Mesothelial cell of epicardium (in vitro differentiated cells): Measurements from ENCODE around the gene CRB2. TPM values are rescaled to one million over a fixed set of nuclear protein-coding genes. Genes with fewer than 3 reads are reported as not detected.

Experiments
- DNase-seq, 2 experiments: peaks; one replicate each; pipeline ENCODE4 v3.0.0; 2021; ENCODE audit warnings: low spot score in 2 of 2; ENCODE audit not compliant: unreplicated experiment in 2 of 2
- H3K27ac Mint-ChIP-seq: 2 replicates; pipeline ENCODE4 v1.8.0; 2021; ENCODE audit warnings: mixed read lengths
- H3K27me3 Mint-ChIP-seq: 2 replicates; pipeline ENCODE4 v1.8.0; 2021; ENCODE audit warnings: low read depth, mixed read lengths
- H3K36me3 Mint-ChIP-seq: 2 replicates; pipeline ENCODE4 v1.8.0; 2021; ENCODE audit warnings: mixed read lengths
- H3K4me1 Mint-ChIP-seq: 2 replicates; pipeline ENCODE4 v1.8.0; 2021; ENCODE audit warnings: mixed read lengths
- H3K4me3 Mint-ChIP-seq: 2 replicates; pipeline ENCODE4 v1.8.0; 2021; ENCODE audit warnings: mild to moderate bottlenecking, moderate library complexity, mixed read lengths
- H3K9me3 Mint-ChIP-seq: 2 replicates; pipeline ENCODE4 v1.8.0; 2021; ENCODE audit warnings: mixed read lengths
- total RNA-seq: library from RNA; stranded (reverse); gene quantifications from 3 replicates; pipeline ENCODE4 v1.2.1, GENCODE V29; 2021
- TF ChIP-seq, protein P1 (sequence below): fragments of 200-600 bp; sonication (generic); IDR thresholded peaks from one replicate; pipeline ENCODE4 v1.5.0; 2021; ENCODE audit warnings: antibody characterized with exemption; ENCODE audit not compliant: unreplicated experiment

The CRB2 gene
- total RNA-seq, 1 donor from 2014 or later: 41.0 TPM

DNA sequence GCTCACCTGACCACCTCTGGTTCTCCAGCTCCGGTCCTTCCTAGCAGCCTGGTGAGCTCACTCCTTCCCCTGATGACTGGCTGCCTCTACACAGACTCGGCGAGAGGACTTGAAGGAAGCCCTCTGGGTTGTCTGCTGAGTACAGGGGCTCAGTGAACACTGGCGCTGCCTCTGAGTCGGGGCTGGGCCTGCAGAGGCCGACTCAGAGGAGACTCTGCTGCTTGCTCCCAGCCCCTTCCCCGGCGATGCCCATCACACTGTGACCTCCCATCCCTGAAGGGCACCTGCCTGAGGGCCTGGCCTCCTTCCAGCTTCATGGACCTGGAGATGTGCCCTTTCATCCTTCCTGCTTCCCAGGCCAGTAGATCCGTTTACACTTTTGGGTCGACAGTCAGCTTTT, 22.0 kb downstream of the CRB2 start:
- TF ChIP-seq, protein P1, sequence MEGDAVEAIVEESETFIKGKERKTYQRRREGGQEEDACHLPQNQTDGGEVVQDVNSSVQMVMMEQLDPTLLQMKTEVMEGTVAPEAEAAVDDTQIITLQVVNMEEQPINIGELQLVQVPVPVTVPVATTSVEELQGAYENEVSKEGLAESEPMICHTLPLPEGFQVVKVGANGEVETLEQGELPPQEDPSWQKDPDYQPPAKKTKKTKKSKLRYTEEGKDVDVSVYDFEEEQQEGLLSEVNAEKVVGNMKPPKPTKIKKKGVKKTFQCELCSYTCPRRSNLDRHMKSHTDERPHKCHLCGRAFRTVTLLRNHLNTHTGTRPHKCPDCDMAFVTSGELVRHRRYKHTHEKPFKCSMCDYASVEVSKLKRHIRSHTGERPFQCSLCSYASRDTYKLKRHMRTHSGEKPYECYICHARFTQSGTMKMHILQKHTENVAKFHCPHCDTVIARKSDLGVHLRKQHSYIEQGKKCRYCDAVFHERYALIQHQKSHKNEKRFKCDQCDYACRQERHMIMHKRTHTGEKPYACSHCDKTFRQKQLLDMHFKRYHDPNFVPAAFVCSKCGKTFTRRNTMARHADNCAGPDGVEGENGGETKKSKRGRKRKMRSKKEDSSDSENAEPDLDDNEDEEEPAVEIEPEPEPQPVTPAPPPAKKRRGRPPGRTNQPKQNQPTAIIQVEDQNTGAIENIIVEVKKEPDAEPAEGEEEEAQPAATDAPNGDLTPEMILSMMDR: no peak
- no peak for DNase-seq
- Mint-ChIP-seq H3K4me1 (peaks cover 62% of the 10 kb centered on the region), H3K27ac (peak overlapping the region; percentile 87), H3K36me3 (peaks cover 7% of the 10 kb centered on the region), H3K4me3 (peak overlapping the region; percentile 46), H3K9me3 (no peaks in the 10 kb centered on the region), H3K27me3 (no peaks in the 10 kb centered on the region)

DNA sequence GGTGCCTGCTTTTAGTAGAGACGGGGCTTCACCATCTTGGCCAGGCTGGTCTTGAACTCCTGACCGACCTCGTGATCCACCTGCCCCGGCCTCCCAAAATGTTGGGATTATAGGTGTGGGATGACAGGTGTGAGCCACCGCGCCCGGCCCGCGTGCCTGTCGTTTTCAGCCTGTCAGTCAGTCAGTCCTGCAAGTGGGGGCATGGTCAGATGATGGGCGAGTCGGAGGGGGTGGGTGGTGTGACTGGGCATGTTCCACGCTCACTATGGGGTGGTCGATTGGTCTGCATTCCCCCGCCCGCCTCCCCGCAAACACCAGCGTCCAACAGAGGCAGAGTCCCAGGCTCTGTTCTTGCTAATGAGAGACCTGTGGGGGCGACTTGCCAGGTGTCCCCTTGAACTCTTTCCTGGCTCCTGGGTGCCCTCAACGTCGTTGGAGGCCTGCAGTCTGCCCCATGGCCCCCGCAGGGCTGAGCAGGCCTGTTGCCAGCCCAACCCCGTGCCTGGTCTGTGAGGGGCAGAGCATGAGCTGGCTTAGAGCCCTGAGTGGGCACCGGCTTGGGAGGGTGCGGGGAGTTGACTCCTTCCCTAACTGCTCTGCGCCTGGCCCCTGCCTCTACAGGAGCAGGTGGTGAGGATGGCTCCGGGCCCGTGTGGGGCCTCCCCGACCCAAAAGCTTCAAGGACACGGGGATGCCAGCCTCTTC, 23.1 kb downstream of the CRB2 start:
- H3K27me3 Mint-ChIP-seq: no peaks in the 10 kb centered on the region
- TF ChIP-seq, protein P1: no peak
- peaks cover 7% of the 10 kb centered on the region for H3K36me3 Mint-ChIP-seq
- no peak overlapping the region for H3K27ac Mint-ChIP-seq
- H3K4me1 Mint-ChIP-seq: peaks cover 59% of the 10 kb centered on the region
- DNase-seq: no peak
- no peaks in the 10 kb centered on the region for H3K9me3 Mint-ChIP-seq
- H3K4me3 Mint-ChIP-seq: no peak overlapping the region

DNA sequence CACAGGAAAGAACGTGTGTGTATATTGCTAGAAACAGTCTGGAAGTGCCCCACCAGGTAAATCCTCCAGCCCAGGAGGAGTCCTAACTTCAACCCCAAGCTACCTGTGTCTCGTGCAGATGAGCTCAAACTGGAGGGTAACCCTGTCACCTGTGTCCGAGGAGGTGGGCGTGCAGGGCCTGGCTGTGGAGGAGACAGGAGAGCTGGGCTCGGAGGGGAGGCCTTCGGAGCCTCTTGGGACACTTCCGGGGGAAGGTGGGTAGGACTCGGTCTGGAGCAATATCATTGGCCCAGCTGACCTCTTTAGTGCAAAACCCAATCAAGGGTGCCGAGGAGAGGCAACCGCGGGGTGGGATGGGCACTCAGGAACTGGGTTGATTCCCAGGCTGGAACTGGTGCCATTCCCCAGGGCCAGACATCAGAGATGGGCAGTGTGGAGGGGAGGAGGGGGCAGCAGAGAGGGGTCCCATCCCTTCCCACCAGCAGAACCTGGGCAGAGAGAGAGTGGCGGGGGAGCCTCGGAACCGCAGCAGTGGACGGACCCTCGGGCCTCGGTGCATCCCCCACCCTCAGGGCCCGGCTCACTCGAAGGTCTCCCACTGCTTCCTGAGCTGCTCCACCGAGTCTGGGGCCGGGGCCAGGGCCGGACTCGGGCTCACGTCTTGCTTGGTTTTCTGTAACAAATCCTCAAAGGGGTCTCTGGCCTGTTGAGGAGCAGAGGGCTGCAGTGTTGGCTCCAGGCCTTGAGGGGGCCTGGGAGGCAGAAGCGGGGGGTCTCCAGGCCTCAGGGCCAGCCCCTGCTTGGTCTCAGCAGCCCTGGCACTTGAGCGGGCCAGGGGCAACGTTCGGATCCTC, 25.1 kb downstream of the CRB2 start:
- Mint-ChIP-seq H3K4me1 (peaks cover 39% of the 10 kb centered on the region), H3K9me3 (no peaks in the 10 kb centered on the region), H3K27me3 (no peaks in the 10 kb centered on the region), H3K36me3 (peaks cover 7% of the 10 kb centered on the region), H3K4me3 (no peak overlapping the region), H3K27ac (peak overlapping the region; percentile 79)
- TF ChIP-seq, protein P1: no peak
- no peak for DNase-seq

DNA sequence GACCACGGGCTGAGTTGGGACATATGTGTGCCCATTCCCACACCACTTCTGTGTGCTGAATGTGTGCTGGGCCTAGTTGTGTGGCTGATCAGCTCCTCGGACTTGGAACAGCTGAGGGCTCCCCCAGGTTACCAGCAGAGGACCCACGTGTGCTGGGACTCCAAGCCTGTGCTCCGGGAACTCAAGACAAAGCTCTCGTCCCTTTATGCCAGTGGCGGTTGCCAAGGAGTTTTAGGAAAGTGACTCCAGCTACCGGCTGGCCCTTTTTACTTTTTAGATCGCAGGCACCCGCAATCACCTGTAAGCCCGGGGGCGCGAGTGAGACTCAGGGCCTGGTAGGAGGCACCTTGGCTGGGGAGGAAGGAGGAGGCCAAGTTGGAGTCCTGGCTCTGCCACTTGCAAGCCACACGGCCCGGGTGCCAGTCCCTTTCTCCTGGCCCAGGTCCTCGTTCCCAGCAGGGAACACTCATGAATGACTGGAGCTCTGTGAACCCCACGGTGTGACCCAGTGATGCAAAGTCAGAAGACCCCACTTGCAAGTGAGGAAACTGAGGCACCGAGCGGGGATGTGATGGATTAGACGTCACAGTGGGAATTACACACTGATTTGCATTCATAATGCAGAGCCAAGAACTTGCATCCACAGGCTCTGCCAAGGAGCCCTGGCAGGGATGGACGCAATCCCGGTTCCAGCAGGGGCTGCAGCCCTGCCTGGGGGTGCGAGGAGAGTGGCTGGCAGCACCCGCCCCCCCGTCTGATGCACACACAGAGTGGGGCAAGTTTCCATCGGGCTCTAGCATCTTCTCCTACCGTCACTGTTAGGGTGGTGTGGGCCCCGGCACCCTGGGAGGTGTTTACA, 26.9 kb downstream of the CRB2 start:
- H3K27me3 Mint-ChIP-seq: no peaks in the 10 kb centered on the region
- DNase-seq: no peak
- TF ChIP-seq, protein P1: no peak
- no peak overlapping the region for H3K27ac Mint-ChIP-seq
- peaks cover 7% of the 10 kb centered on the region for H3K36me3 Mint-ChIP-seq
- peaks cover 21% of the 10 kb centered on the region for H3K4me1 Mint-ChIP-seq
- no peaks in the 10 kb centered on the region for H3K9me3 Mint-ChIP-seq
- H3K4me3 Mint-ChIP-seq: no peak overlapping the region

DNA sequence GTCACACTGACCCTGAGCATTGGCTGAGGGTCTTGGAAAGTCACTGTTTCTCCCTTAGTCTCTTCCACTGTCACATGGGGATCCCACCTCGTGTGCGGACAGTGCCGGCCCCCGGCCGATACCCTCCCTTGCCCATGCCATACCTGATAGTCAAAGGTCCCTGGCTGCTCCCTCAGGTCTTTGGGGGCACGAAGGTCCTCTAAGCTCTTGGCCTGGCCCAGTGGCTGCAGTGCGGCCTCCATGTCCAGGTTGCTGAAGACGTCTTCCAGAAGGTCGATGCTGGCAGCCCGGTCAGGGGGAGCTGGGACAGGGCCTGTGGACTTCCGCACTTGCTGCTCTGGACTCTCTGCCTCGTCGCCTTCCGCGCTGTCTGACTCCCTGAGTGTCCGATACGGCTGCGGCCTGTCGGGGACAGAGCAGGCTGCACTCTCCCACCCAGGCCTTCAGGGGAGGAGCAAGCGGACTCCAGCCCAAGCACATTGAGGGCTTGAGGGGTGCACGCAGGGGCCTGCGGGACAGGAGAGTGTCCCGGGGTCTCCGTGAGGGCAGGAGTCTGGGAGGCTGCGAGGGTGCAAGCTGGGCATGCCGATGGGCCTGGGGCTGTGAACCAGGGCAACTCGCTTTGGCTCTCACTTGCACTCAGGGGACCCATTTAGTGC, 27.6 kb downstream of the CRB2 start:
- no peak for DNase-seq
- Mint-ChIP-seq H3K27ac (no peak overlapping the region), H3K9me3 (no peaks in the 10 kb centered on the region), H3K4me3 (no peak overlapping the region), H3K4me1 (peaks cover 15% of the 10 kb centered on the region), H3K27me3 (no peaks in the 10 kb centered on the region), H3K36me3 (peaks cover 7% of the 10 kb centered on the region)
- TF ChIP-seq, protein P1: no peak
